Muscle of arm (tissue), 12 donors: ENCODE data around the gene KIAA0319L. TPM values are rescaled to one million over a fixed set of nuclear protein-coding genes. Genes with fewer than 3 reads are reported as not detected.

Experiments
- DNase-seq: peaks from one replicate; pipeline ENCODE4 v3.0.0-alpha.2; 2013
- polyA plus RNA-seq, 12 donors: library from polyadenylated mRNA; unstranded; fragments of 120-200 nt; gene quantifications; one replicate each; pipeline ENCODE4 v1.2.1, GENCODE V29; 2013; ENCODE audit not compliant: insufficient read length in 12 of 12

KIAA0319L gene
- polyA plus RNA-seq, 12 donors: 29.4 to 175 (median 41.0) TPM

DNA sequence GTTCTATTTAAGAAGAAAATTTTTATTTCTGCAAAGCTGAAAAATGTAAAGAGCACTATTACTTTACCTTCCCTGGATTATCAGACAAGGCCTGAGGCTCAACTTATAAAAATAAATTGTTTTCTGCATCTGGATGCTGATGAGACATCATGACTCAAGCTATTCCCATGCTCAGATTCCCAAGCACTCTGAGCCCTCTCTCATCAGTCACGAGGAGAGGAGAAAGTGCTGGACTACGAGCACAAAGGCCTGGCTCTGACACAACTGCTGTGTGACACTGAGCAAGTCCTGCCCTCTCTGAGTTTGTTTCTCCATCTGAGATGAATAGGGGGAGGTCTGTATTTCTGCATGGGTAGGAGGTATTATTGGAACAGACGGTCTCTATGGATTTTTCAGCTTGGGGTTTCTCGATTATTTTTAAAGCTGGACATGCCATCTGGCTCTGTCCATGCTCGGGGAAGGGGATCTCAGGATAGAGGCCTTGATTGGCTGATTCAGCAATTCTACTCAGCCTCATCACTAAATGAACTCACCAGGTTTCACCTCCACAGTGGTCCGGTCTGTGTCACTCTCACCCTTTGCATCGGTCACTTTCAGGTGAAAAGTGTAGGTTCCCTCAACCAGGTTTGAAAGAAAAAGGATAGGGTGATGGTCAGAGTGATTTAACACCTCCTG is 107.7 kb downstream of the KIAA0319L start:
- DNase-seq: no peak

DNA sequence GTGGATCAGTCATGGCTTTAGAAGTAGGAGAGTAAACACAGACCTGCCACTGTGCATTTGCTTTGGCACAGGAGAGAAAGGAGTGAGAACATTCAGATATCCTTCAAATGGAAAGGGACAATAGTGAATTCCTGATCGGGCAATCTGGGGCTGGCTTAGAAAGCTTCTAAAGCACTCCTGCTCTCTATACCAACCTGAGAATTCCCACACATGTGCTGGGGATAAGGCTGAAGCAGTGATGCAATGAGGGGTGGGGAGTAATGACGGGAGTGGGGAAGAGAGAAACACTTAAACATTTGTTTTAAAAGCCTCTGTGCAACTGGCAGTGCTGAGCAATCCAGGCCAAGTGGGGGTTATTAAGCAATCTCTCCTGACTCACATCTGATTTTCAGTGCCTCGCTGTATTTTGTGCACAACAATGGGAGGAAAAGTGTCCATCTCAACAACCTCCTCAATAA is 108.8 kb downstream of the KIAA0319L start:
- DNase-seq: no peak

DNA sequence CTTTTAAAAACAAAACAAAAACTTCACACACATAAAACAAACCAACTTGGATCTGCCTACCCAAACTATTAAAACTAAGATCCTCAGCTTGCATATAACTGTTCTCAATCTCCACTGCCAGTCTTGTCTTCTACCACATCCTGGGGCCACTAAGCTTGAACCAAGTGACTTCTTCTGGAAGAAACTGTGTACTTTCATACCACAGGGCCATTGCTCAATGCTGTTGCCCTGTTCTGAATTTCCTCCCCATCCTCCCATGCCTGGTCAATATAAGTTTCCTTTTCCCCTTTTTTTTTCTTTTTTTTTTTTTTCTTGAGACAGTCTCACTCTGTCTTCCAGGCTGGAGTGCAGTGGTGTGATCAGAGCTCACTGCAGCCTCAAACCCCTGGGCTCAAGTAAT is 109.9 kb downstream of the KIAA0319L start:
- DNase-seq: no peak

DNA sequence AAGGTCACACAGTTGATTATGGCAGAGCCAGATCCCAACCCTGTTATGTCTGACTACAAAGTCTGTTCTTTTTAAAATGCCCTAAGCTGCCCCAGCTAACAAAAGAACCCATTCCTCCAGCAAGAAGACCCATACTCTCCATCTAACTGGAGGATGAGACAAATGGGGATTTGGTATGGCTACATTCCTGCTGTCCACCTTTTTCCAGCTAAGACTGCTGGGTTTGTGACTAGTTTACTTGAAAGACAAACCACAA is 112.8 kb downstream of the KIAA0319L start:
- no peak for DNase-seq

DNA sequence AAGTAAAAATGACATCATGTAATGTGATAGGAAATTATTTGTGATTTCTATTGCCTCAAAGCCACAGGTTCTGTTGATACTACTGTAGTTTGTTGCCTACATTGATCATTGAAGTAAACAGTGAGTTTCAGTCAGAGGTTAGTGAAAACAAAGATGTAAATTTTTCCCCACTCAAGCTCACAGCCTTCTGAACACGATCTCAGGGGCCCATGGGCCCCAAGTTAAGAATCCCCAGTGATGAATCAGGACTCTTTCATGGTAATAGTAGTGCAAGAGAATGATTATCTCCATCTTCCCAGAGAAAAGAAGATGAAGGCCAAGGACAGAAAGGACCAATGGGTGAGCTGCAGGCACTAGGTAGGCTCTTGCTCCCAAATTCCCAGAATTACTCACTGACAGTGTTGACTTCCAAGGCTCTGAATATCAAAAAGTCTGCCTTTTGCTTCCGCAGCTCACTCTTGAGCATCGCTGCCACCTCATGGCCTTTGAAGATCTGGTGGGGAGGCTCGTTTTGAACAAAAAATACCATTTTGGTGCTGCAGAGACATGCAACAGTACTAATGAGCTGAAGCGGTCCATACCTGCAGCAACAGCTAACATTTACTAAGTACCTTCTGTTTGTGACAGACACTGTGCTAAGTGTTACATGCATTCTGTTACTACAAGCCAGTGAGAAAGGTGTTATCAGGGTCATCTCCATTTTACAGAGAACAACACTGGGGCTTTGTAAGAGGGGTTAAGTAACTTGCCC is 113.3 kb downstream of the KIAA0319L start:
- no peak for DNase-seq

DNA sequence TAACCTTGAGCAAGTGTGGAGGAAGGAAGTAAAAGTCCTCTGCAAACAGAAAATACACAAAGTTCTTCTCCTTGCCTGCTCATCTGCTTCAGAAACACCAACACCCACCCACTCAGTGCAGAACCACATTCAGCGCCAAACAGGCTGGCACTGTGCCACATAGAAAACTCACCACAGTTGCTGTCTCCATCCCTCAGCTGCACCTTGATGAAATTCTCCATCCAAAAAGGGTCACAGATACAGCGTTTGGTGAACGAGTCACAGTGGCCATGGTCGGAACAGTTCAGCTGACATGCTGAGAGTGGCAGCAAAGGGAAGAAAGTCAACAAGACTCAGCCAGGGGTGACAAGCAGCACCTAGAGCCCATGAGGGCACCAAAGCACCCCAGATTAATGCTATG is 114.5 kb downstream of the KIAA0319L start:
- no peak for DNase-seq

DNA sequence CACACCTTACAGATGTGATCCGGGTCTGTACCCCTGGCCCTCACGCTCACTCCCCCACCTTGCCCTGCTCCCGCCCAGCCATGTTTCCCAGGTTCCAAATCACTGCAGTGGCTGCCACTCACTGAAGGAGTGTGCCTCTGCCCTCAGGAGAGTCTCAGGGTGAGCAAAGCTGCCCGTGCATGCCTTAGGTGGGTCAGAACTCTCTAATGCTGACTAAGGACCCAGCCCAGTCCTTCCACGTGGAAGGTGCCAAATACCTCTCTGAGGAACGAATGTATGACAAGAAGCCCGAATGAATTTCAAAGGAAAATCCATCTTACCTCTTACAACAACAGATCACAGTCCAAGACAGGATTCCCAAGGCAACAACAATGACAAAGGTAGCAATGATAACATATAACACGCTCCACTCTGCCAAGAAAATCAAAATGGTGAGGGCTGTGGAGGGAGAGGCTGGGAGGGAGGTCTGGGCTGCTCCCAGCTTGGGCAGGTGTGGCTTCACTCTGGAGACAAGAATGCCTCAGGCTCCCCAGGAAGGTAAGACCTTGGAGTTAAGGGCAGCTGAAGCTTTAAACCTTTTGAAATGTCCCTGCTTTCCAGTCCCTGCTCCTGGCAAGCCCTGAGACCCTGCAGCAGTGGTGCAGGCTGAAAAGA is 115.2 kb downstream of the KIAA0319L start:
- DNase-seq: no peak

DNA sequence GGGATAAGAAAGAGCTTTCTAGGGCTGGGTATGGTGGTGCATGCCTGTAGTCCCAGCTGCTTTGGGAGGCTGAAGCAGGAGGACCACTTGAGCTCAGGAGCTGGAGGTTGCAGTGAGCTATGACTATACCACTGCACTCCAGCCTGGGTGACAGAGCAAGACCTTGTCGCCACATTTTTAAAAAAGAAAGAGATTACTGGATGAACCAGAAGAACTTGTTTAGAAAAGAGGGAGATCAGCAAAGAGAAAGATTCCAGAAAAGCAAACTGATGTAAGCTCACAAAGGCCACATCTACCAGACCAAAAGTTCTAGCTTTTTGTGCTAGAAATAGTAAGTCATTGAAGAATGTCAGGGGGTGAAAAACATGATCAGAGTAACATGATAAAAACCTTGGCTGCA is 117.6 kb downstream of the KIAA0319L start:
- no peak for DNase-seq

DNA sequence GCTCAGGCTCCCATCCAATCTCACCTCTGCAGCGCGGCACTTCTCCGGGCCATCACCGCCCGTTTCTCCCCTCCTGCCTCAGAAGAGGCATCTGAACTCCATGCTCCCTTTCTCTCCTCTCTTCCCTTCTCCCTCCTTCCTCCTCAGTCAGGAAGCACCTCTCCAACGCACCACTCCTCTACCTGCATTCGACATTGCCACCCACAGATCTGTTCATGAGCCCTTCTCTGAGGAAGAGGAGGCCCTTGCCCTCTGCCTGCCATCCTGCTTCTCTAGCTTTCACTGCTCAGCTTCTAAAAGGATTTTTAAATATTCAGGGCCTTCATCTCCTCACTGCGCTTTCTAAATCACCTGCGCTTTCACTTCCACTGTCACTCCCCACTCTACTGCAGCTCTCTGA is 120.0 kb downstream of the KIAA0319L start:
- DNase-seq: no peak

DNA sequence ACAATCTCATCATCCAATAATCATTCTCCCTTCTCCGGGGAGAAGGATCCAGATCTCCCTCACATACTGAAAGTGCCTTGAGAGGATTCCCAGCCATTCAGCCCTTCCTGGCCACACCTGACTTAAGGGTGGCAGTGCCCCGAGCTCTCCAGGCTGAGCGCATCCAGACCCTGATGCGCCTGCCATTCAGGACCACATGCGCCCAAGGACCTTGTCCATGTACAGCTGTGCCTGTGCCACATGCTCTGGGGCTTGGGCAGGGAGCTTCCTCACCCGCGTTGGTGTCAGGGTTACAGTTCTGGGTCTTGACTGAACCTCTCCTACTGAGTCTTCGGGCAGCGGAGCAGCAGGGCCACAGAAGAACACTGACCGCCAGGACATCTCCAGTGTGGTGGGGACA is 121.1 kb downstream of the KIAA0319L start:
- DNase-seq: no peak

DNA sequence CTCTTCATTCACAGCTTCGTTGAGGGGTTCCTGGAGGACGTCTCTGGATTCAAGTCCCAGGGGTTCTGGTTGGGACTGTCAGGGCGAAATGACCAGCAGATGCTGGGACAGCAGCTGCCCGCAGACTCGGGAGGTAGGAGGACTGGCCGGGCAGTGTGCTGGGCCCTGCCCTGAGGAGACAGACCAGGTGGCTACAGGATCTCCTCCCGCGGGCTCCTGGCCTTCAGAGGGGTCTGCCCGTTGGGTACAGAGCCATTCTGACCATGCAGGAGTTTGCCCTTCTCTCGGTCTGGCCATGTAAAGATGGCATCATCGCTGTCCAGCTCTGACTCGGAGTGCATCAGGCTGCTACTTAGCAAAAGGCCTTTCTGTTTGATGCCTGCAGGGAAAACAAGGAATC is 122.5 kb downstream of the KIAA0319L start:
- DNase-seq: no peak

DNA sequence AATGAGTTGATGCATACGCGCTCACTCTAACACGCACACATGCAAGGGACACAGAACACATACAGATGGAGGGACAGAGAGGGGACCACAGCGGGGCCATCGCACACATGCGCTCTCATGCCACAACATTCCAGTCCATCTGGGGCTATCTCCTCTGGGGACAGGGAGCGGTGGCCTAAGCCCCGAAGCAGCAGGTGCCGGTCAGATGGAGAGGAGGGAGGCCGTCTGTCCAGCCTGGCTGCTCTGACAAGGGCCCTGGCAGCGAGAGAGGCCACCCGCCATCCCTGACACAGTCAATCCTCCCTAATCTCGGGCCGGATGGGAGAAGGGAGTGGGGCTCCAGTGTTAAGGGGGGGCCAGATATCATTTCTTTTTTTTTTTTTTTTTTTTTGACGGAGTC is 123.5 kb downstream of the KIAA0319L start:
- DNase-seq: no peak

DNA sequence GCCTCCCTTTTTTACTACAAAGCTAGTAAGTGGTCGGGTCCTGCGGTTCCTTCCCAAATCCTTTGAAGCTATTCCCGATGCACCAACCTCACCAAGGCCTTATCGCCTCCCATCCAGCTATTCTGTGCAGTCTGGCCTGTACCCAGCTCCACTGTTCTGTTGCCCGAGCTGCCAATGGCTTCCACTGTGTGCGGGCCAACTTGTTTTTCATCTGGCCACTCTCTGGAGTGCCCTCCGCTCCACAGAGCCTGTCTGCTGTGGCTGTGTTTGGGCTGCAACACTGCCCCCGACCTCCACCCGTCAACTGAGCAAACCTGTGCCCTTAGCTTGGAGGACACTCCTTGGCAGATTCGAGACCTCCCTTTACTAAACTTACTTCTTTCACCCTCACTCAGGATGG is 125.0 kb downstream of the KIAA0319L start:
- no peak for DNase-seq

DNA sequence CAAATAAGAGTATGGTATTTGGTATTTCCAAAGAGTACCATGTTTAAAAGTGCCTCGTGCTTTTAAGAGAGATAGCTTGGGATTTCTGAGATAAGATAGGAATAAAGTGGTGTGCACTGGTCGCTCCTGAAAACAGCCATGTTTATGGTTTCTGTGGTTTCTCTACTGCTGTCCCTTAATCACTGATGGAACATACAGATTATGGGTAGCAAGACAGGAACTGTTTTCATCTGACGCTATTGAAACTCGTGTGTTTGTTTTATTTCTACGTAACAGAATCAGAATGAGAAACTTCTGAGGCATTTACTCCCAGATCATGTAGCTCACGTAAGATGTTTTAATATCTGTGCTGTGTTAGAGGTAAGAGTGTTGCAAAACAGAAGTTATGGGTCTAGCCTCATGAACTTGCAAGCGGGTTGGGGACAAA is 126.0 kb downstream of the KIAA0319L start:
- DNase-seq: no peak

DNA sequence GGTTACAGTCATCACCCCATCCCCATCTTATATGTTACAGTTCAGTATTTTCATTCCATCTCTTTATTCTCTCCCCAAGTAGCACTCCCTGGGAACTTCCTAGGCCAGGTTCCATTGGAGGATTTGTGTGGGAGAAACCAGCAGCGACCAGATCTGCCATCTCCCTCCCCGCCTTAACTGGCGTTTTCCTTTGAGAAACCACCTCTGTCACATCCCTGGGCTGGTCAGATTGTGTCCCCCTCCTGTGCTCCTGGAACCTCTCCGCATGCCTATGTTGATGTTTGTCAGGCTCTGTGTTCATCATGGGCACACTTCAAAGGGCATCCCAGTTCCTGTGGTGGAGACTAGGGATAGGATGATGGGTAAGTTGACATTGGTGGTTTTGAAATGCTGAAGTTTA is 126.4 kb downstream of the KIAA0319L start:
- DNase-seq: no peak

DNA sequence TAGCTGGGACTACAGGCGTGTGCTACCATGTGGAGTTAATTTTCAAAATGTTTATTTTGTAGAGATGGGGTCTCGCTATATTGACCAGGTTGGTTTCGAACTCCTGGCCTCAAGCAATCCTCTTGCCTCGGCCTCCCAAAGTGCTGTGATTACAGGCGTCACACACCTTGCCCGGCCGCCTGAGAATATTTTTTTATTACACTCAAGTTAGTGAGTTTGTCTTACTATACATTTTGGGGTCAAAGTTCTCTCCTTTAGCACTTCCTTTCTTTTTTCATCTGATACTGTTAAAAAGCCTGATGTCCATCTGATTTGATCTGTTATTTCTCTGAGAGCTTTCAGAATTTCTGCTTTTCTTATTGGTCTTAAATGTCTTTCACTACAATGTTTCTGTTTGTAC is 128.8 kb downstream of the KIAA0319L start:
- DNase-seq: no peak

DNA sequence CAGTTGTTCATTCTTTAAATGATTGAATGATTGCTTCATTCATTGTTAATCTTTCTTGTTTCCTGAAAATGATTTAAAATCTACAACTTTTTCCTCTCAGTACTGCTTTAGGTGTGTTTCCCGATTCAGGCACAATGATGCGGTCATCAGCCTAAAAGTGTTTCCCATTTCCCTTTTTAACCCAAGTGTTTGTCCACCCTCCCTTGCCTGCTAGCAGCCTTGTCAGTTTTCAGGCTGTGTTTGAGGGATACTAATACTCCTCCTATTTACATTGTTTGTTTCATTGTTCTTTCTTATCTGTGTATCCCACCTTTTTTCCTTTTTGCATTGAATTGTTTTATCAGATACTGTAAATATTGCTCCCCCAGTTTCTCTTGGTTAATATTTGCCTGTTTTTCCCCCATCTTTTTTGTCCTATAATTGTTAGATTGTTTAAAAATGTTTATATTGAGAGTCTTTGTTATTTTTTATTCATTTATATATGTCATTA is 131.1 kb downstream of the KIAA0319L start:
- no peak for DNase-seq

DNA sequence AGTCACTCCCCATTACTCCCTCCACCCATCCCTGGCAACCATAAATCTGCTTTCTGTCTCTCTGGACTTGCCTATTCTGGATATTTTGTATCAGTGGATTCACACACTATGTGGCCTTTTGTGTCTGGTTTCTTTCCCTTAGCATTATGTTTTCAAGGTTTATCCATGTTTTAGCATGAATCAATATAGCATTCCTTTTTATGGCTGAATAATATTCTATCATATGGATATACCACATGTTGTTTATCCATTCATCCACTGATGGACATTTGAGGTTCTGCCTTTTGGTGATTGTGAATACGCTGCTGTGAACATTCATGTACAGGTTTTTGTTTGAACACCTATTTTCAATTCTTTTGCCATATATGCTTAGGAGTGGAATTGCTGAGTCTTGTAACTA is 148.3 kb downstream of the KIAA0319L start:
- no peak for DNase-seq

DNA sequence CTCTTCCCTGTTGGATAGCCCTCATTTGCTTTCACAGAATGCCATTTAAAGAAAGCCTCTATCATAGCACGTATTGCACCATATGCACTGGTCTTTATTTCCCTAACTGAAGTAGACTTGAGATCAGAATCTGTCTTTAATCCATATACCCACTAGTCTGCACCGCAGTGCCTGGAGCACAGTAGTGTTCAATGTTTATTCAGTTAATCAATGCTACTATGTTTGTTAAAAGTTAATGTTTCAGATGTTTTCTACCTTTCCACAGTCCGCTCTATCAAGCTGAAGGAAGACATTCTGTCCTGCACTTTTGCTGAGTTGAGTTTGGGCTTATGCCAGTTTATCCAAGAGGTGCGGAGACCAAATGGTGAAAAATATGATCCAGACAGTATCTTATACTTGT is 149.5 kb downstream of the KIAA0319L start:
- no peak for DNase-seq

DNA sequence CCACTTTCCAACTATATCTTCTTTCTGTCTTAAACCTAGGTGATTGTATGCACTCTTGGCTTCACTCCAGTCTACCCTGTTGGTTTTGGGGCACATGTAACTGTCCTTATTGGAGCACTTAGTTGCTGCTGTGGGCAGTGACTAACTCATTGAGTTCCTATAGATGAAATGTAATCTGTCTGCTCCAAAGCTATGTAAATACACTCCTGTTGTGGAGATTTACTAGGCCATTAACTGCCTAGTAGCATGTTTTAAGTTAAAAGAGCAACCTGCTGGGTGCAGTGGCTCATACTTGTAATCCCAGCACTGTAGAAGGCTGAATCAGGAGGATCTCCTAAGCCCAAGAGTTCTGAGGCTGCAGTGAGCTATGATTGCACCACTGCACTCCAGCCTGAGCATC is 151.1 kb downstream of the KIAA0319L start:
- no peak for DNase-seq

DNA sequence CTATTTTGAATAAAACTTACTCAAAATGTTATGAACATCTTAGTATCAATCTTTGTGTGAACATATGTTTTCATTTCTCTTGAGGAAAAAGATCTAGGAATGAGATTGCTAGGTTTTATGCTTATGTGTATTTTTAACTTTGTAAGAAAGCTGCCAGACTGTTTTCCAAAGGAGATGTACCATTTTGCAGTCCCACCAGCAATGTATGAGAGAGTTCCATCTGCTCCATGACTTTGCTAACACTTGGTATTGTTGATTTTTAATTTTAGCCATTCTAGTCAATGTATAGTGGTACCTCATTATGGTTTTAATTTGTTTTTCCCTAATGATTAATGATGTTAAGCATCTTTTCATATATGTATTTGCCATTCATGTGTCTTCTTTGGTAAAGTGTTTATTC is 156.2 kb downstream of the KIAA0319L start:
- no peak for DNase-seq

DNA sequence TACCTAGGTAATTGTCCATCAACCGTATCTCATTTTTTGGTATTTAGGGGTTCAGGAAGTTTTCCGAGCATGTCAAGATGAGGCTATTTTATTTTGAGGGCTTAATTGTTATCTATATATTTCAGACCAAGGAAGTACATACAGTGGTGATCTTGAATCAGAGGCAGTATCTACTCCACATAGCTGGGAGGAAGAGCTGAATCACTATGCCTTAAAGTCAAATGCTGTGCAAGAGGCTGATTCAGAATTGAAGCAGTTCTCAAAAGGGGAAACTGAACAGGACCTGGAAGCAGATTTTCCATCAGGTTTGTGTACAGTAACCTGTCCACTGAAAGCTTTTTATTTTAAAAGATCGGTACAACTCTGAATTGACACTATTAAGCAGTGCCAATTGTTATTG is 158.5 kb downstream of the KIAA0319L start:
- no peak for DNase-seq

DNA sequence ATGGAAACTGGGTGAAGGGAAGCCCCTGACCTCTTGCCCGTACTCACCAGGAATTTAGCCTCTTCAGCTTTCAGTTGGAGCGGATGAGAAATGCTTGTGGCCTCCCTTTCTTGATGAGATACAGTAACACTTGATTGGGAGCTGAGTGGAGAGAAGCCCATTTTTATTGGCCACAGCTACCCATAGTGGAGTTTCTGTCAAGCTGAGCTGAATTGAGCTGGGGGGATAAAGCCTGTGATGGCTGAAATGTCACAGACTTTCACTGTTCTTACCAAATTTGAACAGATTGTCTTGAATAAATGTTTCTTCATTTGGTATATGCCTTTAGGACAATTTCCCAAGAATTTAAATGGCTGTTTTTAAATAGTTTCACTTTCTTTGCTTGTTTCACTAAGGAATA is 162.8 kb downstream of the KIAA0319L start:
- DNase-seq: no peak
